22Rv1 (cell line): Measurements from ENCODE around the gene HS2ST1.

Source experiments
- ZFX ChIP-seq: fragments of 450-650 bp; IDR thresholded peaks from 2 replicates; pipeline ENCODE4 v1.6.1; 2017; ENCODE audit warnings: antibody characterized with exemption, borderline replicate concordance
- TF ChIP-seq, protein P1 (sequence below): fragments of 450-650 bp; IDR thresholded peaks from 2 replicates; pipeline ENCODE4 v1.5.1; 2017; ENCODE audit warnings: mild to moderate bottlenecking

- TF ChIP-seq, protein P1, sequence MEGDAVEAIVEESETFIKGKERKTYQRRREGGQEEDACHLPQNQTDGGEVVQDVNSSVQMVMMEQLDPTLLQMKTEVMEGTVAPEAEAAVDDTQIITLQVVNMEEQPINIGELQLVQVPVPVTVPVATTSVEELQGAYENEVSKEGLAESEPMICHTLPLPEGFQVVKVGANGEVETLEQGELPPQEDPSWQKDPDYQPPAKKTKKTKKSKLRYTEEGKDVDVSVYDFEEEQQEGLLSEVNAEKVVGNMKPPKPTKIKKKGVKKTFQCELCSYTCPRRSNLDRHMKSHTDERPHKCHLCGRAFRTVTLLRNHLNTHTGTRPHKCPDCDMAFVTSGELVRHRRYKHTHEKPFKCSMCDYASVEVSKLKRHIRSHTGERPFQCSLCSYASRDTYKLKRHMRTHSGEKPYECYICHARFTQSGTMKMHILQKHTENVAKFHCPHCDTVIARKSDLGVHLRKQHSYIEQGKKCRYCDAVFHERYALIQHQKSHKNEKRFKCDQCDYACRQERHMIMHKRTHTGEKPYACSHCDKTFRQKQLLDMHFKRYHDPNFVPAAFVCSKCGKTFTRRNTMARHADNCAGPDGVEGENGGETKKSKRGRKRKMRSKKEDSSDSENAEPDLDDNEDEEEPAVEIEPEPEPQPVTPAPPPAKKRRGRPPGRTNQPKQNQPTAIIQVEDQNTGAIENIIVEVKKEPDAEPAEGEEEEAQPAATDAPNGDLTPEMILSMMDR = no peak
- TF ChIP-seq ZFX = no peak
Observed at GRCh38 chr1:86942042-86942441, 27.6 kb downstream of the HS2ST1 start.
